ENCODE results near the gene NIPAL4.

Gene NIPAL4

DNA sequence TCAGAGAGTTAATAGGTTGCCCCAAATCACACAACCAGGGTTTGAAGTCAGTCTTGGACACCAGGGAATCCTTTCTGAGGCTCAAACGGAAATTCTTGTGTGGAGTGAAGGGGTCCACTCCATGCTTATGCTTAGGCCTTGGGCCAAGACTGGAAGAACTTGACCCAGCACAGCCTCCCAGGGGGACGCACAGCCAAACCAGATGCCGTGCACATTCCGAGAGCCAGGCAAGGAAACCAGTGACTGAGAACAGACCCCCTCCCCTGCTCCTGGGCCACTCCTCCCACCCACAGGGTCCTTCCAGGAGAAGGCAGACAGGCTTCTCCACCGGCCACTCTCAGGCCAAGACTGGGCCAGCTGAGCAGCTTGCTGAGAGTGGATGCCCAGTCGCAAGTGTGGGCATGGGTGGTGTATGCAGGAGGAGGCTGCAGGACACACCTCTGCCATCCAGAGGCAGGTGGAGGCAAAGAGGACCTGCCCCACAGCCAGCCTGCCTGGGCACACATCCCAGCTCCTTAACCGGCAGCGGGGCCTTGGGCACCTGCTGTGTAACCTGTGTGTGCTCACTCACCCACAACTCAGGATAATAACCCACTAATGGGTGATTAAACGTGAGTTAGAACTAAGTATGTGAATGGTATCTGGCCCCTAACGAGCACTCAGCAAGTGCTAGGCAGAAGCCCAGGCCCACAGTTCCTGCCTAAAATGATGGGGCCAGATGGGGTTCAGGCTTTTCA lies 38.0 kb downstream of the NIPAL4 start:
- no peak for DNase-seq (ENCODE audit: low spot score)

DNA sequence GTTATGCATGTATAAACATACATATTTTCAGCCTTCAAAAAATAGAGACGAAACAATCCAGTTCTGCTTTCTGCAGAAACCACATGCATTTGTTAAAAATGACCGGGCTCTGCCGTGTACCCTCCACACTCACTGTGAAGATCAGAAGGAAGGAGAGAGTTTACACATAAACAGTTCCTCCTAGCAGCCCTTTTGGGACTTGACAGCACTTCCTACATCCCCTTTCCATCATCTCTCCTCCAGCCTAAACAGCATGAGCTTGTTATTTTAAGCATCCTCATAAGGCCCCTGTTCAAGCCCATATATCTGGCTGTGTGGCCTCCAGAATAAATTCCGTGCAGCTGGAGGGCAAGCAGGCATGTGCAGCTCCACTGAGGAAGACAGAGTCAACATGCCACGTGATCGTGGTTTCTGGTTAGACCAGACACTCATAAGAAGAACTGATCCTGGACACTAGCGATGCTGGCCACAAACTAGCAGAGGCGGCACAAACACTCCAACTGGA lies 42.2 kb downstream of the NIPAL4 start:
- TF ChIP-seq, protein P1, sequence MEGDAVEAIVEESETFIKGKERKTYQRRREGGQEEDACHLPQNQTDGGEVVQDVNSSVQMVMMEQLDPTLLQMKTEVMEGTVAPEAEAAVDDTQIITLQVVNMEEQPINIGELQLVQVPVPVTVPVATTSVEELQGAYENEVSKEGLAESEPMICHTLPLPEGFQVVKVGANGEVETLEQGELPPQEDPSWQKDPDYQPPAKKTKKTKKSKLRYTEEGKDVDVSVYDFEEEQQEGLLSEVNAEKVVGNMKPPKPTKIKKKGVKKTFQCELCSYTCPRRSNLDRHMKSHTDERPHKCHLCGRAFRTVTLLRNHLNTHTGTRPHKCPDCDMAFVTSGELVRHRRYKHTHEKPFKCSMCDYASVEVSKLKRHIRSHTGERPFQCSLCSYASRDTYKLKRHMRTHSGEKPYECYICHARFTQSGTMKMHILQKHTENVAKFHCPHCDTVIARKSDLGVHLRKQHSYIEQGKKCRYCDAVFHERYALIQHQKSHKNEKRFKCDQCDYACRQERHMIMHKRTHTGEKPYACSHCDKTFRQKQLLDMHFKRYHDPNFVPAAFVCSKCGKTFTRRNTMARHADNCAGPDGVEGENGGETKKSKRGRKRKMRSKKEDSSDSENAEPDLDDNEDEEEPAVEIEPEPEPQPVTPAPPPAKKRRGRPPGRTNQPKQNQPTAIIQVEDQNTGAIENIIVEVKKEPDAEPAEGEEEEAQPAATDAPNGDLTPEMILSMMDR (IDR thresholded peaks at IDR 0.05; ENCODE audit: extremely low read depth, missing control alignments), result no peak

More for the DNA sequence above, 38.0 kb downstream of the NIPAL4 start:
- TF ChIP-seq, protein P1 (IDR thresholded peaks at IDR 0.05; ENCODE audit: extremely low read depth, missing control alignments), result no peak

DNA sequence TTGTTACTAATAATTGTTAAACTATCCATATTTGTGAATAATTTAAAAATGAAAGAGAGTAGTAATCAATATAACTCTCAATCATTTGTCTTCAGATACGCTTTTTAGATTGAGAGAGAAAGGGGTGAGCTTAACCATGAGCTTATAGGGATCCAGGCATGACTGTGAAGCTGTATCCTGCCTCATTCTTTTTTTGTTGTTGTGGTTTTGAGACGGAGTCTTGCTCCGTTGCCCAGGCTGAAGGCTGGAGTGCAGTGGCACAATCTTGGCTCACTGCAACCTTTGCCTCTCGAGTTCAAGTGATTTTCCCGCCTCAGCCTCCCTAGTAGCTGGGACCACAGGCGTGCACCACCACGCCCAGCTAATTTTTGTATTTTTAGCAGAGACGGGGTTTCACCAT lies 44.0 kb downstream of the NIPAL4 start:
- TF ChIP-seq, protein P1 (IDR thresholded peaks at IDR 0.05; ENCODE audit: extremely low read depth, missing control alignments), result no peak

More for the DNA sequence above, 42.2 kb downstream of the NIPAL4 start:
- DNase-seq (ENCODE audit: low spot score), result peak; percentile 60

DNA sequence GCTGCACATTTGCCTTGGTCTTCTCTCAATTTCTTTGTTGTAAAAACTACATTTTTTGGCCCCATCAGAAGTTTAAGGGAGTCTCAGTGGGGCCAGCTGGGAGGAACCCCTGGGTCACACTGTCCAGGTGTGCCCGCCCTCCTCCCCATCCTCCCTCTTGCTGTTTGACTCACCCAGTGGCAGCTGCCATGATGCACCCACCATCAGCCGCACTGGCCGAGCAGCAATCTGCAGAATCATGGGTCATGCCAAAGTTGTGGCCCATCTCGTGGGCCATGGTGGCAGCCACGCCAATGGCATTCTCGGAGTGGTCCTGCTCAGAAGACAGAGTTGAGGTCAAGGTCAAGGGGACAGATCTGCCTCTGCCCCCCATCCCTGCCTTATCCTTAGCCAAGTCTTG lies 45.5 kb downstream of the NIPAL4 start:
- no peak for DNase-seq (ENCODE audit: low spot score)
- TF ChIP-seq, protein P1 (IDR thresholded peaks at IDR 0.05; ENCODE audit: extremely low read depth, missing control alignments), result no peak

More for the DNA sequence above, 44.0 kb downstream of the NIPAL4 start:
- no peak for DNase-seq (ENCODE audit: low spot score)

DNA sequence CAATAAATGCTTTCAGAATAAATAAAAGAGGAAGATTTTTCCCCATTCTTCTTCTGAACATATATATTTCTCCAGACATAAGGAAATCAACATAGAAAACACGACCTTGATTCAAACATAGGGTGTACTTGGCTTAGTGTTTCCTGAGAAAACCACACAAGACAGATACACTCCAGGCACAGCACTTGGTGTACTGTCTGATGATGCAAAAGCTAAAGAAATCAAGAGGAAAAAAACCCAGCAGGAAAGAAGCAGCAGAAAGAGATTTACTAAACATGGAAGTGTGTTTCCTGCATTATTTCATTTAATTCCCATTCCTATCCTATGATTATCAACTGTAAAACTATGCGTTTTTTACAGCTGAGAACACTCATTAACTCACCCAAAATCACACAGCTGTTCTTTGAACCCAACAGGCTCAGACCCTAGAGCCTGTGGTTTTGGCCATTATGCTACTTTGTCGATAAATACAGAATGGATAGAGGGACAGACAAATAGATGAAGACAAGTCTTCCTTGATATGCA lies 46.1 kb downstream of the NIPAL4 start:
- TF ChIP-seq, protein P1 (IDR thresholded peaks at IDR 0.05; ENCODE audit: extremely low read depth, missing control alignments), result no peak
- DNase-seq (ENCODE audit: low spot score), result no peak

DNA sequence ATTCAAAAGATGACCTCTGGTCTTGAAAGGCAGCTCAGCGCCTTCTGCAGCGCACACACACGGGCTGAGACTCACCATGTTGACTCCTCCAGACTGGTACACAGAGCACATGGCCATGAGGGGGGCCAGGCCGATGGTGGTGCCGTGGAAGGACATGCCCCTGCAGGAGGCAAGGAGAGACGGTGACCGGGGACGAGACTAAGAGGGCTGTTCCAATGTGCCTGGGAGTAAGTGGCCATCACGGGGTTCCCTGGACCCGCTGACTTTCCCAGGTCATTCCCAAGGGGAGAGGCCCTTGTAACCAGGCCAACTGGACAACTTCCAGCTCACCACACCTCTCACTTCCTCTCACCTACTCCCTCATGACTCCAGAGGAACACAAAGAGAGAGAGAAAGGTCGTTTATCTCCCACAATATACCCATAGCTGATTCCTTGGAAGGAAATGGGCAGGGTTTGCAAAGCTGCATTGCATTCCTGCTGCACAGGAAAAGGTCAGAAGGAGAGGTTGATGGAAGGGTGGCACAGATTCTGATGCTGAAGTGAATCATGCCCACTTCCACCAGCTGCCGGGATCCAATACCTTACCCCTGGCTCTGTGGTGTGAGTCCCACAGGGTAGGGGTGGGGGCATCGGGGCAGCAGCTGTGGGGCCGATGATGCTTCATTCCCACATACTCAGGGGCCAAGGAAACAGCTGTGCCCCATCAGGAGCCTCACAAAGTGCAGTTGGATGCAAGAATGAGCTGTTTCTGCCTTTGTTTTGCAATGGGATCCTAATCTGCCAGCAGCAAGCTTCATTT lies 47.2 kb downstream of the NIPAL4 start:
- TF ChIP-seq, protein P1 (IDR thresholded peaks at IDR 0.05; ENCODE audit: extremely low read depth, missing control alignments), result no peak

DNA sequence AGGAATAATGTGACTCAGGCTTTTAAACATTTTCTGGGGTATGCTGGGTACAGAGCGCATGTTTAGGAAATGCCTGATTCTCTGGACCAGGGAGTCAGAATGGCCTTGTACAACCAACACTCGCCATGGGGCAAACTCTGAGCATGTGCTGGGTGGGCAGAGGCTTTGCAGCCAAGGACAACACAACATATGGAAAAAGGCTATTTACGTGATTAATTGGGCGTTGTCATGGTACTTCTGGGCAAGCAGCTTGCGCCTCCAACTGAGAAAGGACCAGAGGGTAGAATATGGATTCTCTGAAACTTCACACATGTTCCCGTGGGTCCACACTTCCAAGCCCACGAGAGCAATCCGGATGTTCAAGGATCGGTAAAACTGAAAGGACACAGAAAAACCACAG lies 49.1 kb downstream of the NIPAL4 start:
- no peak for DNase-seq (ENCODE audit: low spot score)
- TF ChIP-seq, protein P1 (IDR thresholded peaks at IDR 0.05; ENCODE audit: extremely low read depth, missing control alignments), result no peak

More for the DNA sequence above, 47.2 kb downstream of the NIPAL4 start:
- DNase-seq (ENCODE audit: low spot score), result no peak

Data from GM20000 (cell line).